ENCODE results near the gene ATG9B.

- TF ChIP-seq CTCF (IDR thresholded peaks at IDR 0.05; ENCODE audit: poor library complexity) (no peak), EZH2 (IDR thresholded peaks at IDR 0.05; ENCODE audit: borderline replicate concordance) (no peak), EZH2phosphoT487 (IDR thresholded peaks at IDR 0.05; ENCODE audit: low read depth, severe bottlenecking, unreplicated experiment) (no peak)
These were observed 25.3 kb downstream of the ATG9B start for GRCh38 chr7:150999001-150999400.
